Renal pelvis (tissue), 12 donors: ENCODE results near the gene LDLRAD2. TPM values are rescaled to one million over a fixed set of nuclear protein-coding genes. Genes with fewer than 3 reads are reported as not detected.
"Not testable (repeated sequence)": the region's sequence is repeated elsewhere in the genome, so short reads cannot be mapped to it uniquely, and the experiment has no call there.

ENCODE experiments used
- DNase-seq: peaks from one replicate; pipeline ENCODE4 v3.0.0-alpha.2; 2013
- long read RNA-seq, 16 experiments: transcript quantifications; one replicate each; lab custom pipeline, GENCODE V29; 2026
- polyA plus RNA-seq, 3 donors: library from polyadenylated mRNA; unstranded; fragments of 120-200 nt; gene quantifications; one replicate each; pipeline ENCODE4 v1.2.1, GENCODE V29; 2013; ENCODE audit not compliant: insufficient read length in 3 of 3

Gene LDLRAD2, protein sequence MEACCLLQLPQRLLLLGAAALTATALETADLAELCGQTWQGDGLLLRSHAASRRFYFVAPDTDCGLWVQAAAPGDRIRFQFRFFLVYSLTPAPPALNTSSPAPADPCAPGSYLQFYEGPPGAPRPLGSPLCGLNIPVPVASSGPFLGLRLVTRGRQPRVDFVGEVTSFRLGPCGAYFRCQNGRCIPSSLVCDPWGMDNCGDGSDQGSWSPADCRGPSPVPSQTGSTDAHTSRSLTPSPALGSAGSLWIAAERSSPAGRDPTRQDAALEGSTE
- polyA plus RNA-seq: 1 to 10 TPM; 3.7 to 5.8 (median 4.0) TPM
- long read RNA-seq, donor 1, partial matches to known transcripts: 11 of 11 reads
- long read RNA-seq, donor 1, other reads (novel, unspliced or antisense): 0 of 11 reads
- long read RNA-seq, donor 2: 0 reads
- long read RNA-seq, donor 3: 0 reads
- long read RNA-seq, donor 4: 0 reads
- long read RNA-seq, donor 5: 0 reads
- long read RNA-seq, donor 6, partial matches to known transcripts: 6 of 6 reads
- long read RNA-seq, donor 6, other reads (novel, unspliced or antisense): 0 of 6 reads
- long read RNA-seq, donor 7, partial matches to known transcripts: 52 of 52 reads
- long read RNA-seq, donor 7, other reads (novel, unspliced or antisense): 0 of 52 reads
- long read RNA-seq, donor 8, partial matches to known transcripts: 49 of 49 reads
- long read RNA-seq, donor 8, other reads (novel, unspliced or antisense): 0 of 49 reads
- long read RNA-seq, donor 9, partial matches to known transcripts: 178 of 178 reads
- long read RNA-seq, donor 9, other reads (novel, unspliced or antisense): 0 of 178 reads
- long read RNA-seq, donor 10, partial matches to known transcripts: 55 of 55 reads
- long read RNA-seq, donor 10, other reads (novel, unspliced or antisense): 0 of 55 reads
- long read RNA-seq, donor 11, partial matches to known transcripts: 25 of 25 reads
- long read RNA-seq, donor 11, other reads (novel, unspliced or antisense): 0 of 25 reads
- long read RNA-seq, donor 12: 0 reads
- long read RNA-seq, donor 13, partial matches to known transcripts: 23 of 23 reads
- long read RNA-seq, donor 13, other reads (novel, unspliced or antisense): 0 of 23 reads
- long read RNA-seq, donor 14: 0 reads
- long read RNA-seq, donor 15: 0 reads
- long read RNA-seq, donor 16, partial matches to known transcripts: 41 of 41 reads
- long read RNA-seq, donor 16, other reads (novel, unspliced or antisense): 0 of 41 reads

DNA sequence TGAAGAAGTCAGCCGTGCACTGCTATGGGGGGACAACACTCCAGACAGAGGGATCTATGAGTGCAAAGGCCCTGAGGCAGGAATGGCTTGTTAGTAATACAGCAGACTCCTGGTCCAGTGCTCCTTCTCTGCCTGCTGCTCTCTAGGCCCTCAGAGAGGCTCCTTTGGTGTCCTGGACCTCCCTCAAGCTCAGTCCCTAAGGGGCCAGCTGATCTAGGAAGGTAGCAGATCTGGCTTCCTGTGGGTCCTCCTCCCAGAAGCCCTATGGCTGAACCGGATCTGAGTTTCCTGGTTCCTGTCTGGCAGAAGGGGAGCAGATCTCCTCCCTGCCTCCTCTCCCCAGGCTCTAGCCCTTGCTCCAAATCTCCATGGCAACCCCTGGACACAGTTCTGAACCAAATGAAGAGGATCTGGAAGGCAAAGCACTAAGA lies at the start of gene LDLRAD2:
Gene LDLRAD2 (plus strand): TSS at position 391 of the 431 bp plus-strand sequence. CDS start 187 bp downstream, outside the sequence.
- no peak for DNase-seq

DNA sequence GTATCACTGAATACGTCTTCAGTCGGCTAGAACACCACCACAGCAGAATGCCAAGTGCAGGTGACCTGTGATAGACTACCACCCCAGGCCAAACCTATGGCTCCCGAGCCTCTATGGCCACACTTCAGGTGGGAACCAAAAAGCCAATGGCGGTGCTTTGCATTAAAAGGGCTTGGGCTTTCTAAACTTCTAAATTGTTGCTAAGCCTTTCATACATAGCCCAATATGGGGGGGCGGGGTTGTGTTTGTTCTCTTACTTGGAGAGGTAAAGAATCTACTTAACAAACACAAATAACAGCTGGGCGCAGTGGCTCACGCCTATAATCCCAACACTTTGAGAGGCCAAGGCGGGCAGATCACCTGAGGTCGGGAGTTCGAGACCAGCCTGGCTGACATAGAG lies 48.8 kb upstream of the LDLRAD2 start:
- DNase-seq: no peak

DNA sequence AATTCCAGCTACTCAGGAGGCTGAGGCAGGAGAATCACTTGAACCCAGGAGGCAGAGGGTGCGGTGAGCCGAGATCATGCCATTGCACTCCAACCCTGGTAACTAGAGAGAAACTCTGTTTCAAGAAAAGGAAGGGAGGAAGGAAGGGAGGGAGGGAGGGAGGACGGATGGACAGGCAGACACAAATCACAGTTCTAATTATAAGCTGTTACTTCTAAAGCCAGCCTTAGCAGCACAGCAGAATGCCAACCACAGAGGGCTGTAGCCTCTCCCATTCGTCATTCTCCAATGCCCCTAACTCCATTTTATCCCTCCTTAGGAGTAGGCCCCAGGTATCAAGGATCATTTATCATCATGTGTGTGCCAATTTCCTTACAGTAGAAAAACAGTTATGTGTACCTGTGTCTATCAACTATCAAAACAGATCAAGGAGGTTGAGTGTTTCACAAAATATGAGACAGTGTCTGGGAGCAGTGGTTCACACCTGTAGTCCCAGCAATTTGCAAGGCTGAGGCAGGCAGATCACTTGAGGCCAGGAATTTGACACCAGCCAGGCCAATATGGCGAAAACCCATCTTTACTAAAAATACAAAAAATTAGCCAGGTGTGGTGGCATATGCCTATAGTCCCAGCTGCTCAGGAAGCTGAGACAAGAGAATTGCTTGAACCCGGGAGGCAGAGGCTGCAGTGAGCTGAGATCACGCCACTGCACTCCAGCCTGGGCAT lies 48.2 kb upstream of the LDLRAD2 start:
- DNase-seq: no peak

DNA sequence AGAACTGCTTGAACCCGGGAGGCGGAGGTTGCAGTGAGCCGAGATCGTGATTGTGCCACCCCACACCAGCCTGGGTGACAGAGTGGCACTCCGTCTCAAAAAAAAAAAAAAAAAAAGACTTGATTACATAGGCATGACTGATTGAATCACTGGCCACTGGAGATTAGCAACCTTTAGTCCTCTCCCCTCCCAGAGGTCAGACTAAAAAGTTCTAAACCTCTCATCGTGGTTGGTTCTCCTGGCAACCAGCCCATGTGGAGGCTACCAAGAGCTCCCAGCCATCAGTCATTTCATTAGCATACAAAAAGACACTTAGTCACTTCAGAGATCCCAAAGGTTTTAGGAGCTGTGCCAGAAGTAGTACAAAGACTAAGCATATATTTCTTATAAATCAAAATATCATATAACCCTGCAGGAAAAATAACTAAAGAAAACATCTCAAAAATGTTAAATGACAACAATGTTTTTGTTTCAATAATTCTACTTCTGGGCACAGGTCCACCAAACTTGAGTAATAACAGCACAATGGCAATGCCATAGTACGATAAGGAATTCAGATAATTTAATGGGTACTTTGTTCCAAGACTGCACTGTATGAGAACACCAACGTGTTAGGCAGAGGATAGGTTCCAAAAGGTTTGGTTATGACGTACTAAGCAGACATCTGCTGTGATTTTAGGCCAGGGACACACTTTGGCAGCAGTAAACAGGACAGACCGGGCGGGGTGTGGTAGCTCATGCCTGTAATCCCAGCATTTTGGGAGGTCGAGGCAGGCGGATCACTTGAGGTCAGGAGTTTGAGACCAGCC lies 47.2 kb upstream of the LDLRAD2 start:
- DNase-seq: peak; percentile 12

DNA sequence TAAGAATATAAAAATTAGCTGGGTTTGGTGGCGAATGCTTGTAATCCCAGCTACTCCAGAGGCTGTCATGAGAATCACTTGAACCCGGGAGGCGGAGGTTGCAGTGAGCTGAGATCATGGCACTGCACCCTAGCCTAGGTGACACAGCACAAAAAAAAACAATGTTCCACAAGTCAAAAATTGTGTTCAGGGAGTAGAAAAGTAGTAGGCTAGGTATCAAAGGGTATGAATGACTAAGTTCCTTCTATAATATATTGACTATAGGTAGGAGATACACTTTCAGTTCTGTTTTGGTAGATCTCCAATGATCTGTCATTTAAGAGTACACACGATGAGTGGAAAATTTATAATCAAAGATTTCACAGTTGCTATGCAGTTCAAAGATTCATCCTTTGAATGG lies 45.9 kb upstream of the LDLRAD2 start:
- DNase-seq: no peak

DNA sequence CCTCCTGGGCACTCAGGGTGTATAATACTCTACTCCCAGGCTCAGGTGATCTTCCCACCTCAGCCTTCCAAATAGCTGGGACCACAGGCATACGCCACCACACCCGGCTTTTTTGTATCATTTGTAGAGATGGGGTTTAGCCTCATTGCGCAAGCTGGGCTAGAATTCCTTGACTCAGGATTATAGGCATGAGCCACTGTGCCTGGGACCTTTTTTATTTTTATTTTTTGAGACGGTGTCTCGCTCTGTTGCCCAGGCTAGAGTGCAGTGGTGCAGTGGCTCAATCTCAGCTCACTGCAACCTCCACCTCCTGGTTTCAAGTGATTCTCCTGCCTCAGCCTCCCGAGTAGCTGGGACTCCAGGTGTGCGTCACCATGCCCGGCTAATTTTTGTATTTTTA lies 45.0 kb upstream of the LDLRAD2 start:
- not testable (repeated sequence) for DNase-seq

DNA sequence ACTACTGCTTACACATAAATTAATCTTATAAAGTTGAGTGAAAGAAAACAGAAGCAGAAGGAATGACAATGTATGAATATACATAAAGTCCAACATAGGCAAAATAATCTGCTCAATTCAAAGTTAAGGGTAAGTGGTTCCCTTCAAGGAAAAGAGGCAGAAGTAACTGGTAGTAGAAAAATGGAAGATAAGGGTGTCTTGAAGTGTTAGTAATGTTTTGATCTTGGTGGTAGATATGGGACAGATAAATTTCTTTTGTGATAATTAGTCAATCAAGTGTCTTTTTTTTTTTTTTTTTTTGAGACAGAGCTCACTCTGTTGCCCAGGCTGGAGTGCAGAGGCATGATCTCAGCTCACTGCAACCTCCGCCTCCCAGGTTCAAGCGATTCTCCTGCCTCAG lies 41.9 kb upstream of the LDLRAD2 start:
- no peak for DNase-seq

DNA sequence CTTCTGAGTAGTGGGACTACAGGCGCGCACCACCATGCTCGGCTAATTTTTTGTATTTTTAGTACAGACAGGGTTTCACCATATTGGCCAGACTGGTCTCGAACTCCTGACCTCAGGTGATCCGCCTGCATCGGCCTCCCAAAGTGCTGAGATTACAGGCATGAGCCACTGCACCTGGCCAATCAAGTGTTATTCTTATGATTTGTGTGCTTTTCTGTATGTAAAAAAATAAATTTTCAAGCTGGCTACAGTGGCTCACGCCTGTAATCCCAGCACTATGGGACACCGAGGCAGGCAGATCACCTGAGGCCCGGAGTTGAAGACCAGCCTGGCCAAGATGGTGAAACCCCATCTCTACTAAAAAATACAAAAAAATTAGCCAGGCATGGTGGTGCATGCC lies 41.5 kb upstream of the LDLRAD2 start:
- DNase-seq: not testable (repeated sequence)

DNA sequence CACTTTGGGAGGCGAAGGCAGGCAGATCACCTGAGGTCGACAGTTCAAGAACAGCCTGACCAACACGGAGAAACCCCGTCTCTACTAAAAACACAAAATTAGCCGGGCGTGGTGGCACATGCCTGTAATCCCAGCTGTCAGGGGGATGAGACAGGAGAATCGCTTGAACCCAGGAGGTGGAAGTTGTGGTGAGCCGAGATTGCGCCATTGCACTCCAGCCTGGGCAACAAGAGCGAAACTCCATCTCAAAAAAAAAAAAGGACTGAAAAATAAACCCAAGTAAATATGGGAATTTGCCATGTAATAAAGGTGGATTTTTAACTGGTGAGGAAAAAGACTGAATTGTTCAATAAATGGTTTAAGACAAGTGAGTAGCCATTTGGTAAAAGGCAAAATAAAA lies 40.4 kb upstream of the LDLRAD2 start:
- not testable (repeated sequence) for DNase-seq

DNA sequence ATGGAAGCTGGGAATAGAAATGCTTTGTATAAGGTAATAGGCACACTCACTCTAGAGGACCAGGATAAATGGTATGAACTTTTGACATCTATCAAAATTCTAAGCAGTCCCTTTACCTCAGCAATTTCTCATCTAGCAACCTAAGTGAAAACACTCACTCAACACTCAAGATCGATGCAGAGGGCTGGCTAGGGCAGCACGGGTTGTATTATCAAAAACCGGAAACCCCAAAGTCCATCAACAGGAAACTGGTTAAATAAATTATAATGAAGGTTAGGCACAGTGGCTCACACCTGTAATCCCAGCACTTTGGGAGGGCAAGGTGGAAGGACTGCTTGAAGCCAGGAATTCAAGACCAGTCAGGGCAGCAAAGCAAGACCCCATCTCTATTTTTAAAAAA lies 38.5 kb upstream of the LDLRAD2 start:
- no peak for DNase-seq

DNA sequence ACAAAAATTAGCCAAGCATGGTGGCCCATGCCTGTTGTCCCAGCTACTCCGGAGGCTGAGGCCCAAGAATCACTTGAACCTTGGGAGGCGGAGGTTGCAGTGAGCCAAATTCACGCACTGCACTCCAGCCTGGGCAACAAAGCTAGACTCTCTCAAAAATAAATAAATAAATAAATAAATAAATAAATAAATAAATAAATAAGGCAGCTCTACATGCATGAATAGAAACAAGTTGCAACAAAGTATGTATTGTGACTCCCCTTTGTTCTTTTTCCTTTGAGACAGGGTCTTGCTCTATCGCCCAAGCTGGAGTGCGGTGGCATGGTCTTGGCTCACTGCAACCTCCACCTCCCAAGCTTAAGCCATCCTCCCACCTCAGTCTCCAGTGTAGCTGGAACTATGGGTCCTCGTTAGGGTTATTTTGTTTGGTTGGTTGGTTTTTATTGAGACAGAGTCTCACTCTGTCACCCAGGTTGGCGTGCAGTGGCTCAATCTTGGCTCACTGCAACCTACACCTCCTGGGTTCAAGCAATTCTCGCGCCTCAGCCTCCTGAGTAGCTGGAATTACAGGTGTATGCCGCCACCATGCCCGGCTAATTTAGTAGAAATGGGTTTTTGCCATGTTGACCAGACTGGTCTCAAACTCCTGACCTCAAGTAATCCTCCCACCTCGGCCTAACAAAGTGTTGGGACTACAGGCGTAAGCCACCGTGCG lies 37.1 kb upstream of the LDLRAD2 start:
- no peak for DNase-seq

DNA sequence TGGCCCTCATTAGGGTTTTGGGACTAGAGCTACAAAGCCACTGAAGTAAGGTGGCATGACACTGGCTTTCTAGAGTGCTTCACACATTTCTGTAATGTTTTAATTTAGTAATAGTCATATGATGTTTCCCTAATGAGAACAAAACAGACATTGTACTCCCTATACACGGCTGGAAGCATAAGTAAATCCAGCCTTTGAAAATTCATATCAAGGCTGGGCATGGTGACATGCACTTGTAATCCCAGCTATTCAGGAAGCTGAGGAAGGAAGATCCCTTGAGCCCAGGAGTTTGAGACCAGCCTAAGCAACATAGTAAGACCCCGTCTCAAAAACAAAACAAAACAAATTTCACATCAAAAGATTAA lies 36.5 kb upstream of the LDLRAD2 start:
- no peak for DNase-seq

DNA sequence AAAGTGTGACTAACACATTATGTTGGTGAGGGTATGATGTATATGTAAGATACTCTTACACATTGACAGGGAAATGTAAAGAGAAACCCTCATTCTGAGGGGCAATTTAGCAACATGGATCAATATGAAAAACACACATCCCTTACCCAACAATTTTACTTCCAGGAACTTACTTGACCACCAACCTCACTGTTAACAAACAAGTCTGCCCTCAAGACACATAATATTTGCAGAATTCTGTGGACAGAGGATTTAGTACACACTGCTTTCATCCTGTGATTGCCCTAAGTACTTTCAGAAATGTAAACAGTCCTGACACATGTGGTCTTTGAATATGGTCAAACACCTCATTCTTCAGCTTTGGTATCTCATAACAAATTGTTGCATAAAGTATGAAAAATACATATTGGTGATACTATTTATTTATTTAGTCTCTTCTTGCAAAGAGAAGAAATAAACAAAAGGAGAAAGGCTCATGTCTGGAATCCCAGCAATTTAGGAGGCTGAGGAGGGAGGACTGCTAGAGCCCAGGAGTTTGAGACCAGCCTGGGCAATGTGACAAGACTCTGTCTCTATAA lies 36.0 kb upstream of the LDLRAD2 start:
- DNase-seq: no peak

DNA sequence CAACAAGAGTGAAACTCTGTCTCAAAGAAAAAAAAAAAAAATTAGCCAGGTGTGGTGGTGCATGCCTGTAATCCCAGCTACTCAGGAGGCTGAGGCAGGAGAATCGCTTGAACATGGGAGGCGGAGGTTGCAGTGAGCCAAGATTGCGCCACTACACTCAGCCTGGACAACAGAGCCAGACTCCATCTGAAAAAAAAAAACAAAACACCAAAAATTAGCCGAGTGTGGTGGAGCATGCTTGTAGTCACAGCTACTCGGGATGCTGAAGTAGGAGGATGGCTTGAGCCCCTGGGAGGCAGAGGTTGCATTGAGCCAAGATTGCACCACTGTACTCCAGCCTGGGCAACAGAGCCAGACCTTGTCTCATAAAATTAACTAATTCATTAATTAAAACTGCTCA lies 35.1 kb upstream of the LDLRAD2 start:
- DNase-seq: not testable (repeated sequence)

DNA sequence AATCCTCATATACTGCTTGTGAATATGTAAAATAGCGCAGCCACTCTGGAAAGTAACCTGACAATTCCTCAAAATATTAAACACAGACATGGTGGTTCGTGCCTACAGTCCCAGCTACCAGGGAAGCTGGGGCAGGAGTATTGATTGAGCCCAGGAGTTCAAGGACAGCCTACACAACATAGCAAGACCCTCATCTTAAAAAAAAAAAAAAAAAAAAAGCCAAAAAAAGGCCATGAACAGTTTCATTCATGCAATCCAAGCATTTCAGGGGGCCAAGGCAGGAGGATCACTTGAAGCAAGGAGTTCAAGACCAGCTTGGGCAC lies 33.7 kb upstream of the LDLRAD2 start:
- DNase-seq: no peak

DNA sequence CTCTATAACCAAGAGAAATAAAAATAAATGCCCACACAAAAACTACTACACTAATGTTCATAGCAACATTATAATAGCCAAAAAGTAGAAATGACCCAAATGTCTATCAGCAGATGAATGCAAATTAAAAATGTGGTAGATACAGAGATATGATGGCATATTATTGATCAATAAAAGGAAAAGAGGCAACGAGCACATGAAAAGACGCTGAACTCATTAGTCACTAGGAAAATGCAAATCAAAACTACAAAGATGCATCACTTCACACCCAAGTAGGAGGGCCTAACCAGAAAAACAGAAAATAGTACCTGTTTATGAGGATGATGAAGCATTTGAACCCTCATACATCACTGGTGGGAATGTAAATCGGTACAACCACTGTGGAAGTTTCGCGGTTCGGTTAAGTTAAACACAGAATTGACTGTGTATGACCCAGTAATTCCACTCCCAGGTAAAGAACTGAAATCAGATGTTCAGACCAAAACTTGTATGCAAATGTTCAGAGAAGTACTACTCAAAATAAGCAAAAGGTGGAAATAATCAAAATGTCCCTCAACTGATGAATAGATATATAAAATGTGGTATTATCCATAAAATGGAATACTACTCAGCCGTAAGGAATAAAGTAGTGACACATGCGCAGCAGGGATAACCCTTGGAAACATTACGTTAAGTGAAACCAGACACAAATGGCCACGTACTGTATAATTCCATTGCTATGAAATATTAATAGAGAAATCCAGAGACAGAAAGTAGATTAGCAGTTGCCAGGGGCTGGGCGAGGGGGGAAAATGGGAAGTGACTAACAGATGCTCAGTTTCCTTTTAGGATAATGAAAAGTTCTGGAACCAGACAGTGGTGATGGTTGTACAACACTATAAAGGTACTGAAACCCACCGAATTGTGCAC lies 32.2 kb upstream of the LDLRAD2 start:
- no peak for DNase-seq

DNA sequence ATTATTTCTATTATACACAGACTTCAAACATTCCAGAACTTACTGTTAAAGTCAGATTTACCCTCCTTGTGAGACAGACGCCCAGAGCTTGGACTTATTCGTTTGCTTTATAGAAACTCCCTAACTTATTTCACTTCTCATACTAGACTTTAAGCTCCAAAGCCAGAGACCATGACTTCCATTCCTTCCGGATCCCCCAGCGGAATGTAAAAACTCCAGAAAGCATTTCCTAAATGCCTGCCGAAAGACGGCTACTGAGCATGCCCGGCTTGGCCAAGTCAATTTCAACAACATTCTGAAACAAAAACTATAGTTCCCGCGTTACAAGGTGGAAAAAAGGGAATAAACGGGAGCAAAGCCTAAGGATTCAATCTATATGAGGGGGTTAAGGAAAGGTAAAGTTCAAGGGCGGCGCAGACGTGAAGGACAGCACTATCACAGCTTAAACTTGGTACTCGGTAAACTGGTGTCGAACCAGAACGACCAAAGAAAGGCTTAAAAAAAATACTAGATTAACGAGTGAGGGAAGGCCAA lies 30.2 kb upstream of the LDLRAD2 start:
- DNase-seq: peak; percentile 45

DNA sequence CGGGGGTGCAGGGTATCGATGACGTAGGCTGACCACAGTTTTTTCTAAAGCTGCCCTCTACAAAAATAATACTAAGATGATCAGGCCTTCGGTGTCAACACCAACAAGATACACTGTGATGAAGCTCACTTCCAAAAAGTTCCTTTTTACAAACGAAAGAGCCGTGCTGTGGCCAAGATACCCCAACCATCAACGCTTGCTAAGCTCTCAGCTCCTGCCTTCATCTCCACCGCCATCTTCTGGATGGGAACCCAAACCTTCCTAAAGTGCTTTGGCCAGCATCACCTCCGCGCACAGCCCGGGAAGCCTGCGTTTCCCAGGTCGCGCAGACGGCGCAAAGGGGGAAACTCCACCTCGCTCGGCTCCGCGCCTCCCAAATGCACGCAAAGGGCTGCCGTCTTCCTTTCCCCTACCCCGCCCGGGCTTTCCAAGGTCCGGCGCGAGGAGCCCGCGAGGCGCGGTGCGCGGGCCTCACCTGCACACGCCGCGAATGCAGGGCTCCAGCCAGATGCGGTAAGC lies 29.7 kb upstream of the LDLRAD2 start:
- DNase-seq: peak; percentile 38
